KMS-11 (cell line): Measurements from ENCODE around the gene ABHD17C.

Experiments
- H2AFZ ChIP-seq: fragments of 200-600 bp; sonication (generic); 2 replicates; pipeline ENCODE4 v1.6.1; 2016; ENCODE audit warnings: antibody characterized with exemption, mixed run types, low read depth
- H3K27ac ChIP-seq: fragments of 200-600 bp; sonication (generic); 2 replicates; pipeline ENCODE4 v1.6.1; 2016; ENCODE audit warnings: mild to moderate bottlenecking, mixed run types
- H3K27me3 ChIP-seq: fragments of 200-600 bp; sonication (generic); 2 replicates; pipeline ENCODE4 v1.6.1; 2017; ENCODE audit warnings: mild to moderate bottlenecking, low read depth, mixed run types, moderate library complexity; ENCODE audit not compliant: insufficient read depth
- H3K36me3 ChIP-seq: fragments of 200-600 bp; sonication (generic); 2 replicates; pipeline ENCODE4 v1.6.1; 2017; ENCODE audit warnings: mild to moderate bottlenecking, mixed run types; ENCODE audit not compliant: insufficient read depth
- H3K4me1 ChIP-seq: fragments of 200-600 bp; sonication (generic); 2 replicates; pipeline ENCODE4 v1.6.1; 2016; ENCODE audit warnings: mild to moderate bottlenecking, low read depth, mixed run types; ENCODE audit not compliant: poor library complexity, severe bottlenecking
- H3K4me2 ChIP-seq: fragments of 200-600 bp; sonication (generic); 2 replicates; pipeline ENCODE4 v1.7.0; 2016; ENCODE audit warnings: mild to moderate bottlenecking, mixed run types
- H3K4me3 ChIP-seq: fragments of 200-600 bp; sonication (generic); IDR thresholded peaks from 2 replicates; pipeline ENCODE4 v1.6.1; 2017; ENCODE audit warnings: low read depth, low read length, mixed read lengths; ENCODE audit not compliant: insufficient read depth
- H3K79me2 ChIP-seq: fragments of 200-600 bp; sonication (generic); 2 replicates; pipeline ENCODE4 v1.6.1; 2016; ENCODE audit warnings: low read depth, mixed run types; ENCODE audit not compliant: insufficient read depth
- H3K9ac ChIP-seq: fragments of 200-600 bp; sonication (generic); 2 replicates; pipeline ENCODE4 v1.6.1; 2016; ENCODE audit warnings: mild to moderate bottlenecking, mixed run types
- H4K20me1 ChIP-seq: fragments of 200-600 bp; sonication (generic); 2 replicates; pipeline ENCODE4 v1.6.1; 2016; ENCODE audit warnings: mild to moderate bottlenecking, mixed run types; ENCODE audit not compliant: insufficient read depth
- TF ChIP-seq, protein P1 (sequence below): fragments of 200-600 bp; sonication (generic); conservative IDR thresholded peaks from 2 replicates; pipeline ENCODE4 v1.6.1; 2017; ENCODE audit warnings: low read depth, mild to moderate bottlenecking, antibody characterized with exemption, low read length, moderate library complexity, mixed read lengths

The ABHD17C gene

DNA sequence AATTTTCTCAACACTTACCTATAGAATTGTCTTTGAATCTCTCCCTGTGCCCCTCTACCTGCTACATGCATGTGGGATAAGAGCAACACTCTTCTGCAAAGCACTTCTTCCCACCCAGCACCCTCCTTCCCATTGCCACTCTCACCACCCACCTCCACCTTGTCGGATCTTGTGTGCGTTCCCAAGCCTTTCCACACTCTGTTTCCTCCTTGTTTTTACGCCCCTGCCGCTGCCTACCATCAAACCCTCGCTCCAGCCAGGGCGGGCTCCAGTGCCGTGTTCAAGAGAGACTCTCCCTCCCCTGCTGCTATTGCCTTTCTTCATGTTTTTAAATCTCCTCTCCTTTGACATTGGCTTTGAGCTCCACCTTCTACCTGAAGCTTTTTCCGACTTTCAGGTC is 40.2 kb downstream of the ABHD17C start:
- H2AFZ ChIP-seq, result no peak overlapping the region
- no peaks in the 10 kb centered on the region for H3K36me3 ChIP-seq
- H3K9ac ChIP-seq, result no peak overlapping the region
- TF ChIP-seq, protein P1, sequence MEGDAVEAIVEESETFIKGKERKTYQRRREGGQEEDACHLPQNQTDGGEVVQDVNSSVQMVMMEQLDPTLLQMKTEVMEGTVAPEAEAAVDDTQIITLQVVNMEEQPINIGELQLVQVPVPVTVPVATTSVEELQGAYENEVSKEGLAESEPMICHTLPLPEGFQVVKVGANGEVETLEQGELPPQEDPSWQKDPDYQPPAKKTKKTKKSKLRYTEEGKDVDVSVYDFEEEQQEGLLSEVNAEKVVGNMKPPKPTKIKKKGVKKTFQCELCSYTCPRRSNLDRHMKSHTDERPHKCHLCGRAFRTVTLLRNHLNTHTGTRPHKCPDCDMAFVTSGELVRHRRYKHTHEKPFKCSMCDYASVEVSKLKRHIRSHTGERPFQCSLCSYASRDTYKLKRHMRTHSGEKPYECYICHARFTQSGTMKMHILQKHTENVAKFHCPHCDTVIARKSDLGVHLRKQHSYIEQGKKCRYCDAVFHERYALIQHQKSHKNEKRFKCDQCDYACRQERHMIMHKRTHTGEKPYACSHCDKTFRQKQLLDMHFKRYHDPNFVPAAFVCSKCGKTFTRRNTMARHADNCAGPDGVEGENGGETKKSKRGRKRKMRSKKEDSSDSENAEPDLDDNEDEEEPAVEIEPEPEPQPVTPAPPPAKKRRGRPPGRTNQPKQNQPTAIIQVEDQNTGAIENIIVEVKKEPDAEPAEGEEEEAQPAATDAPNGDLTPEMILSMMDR, result no peak
- no peaks in the 10 kb centered on the region for H3K27me3 ChIP-seq
- H4K20me1 ChIP-seq, result no peaks in the 10 kb centered on the region
- no peaks in the 10 kb centered on the region for H3K4me1 ChIP-seq
- no peak overlapping the region for H3K4me2 ChIP-seq
- no peak overlapping the region for H3K27ac ChIP-seq
- 0 out of 2 replicates have a peak, but pooled peaks cover 4% of the 10 kb centered on the region for H3K79me2 ChIP-seq
- no peak overlapping the region for H3K4me3 ChIP-seq

DNA sequence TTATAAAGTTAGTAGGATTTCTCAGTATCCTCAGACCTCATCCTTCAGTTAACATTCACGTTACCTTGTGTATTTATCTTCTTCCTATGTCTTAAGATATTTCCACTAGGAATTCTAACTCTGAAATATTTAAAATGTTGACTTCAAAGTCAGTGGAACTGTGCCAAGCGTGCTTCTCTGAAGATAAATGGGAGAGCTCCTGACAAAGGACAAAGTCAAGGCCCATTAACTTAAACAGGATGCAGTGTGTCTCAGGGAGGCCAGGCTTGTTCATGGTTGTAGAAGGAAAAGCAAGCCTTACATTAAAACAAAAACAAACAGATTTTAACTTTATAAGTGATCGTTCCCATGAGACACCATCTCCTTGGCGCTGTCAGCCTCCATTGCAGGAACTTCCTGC is 41.5 kb downstream of the ABHD17C start:
- no peak overlapping the region for H3K9ac ChIP-seq
- H3K4me1 ChIP-seq, result no peaks in the 10 kb centered on the region
- H3K4me2 ChIP-seq, result no peak overlapping the region
- no peak overlapping the region for H3K27ac ChIP-seq
- TF ChIP-seq, protein P1, result no peak
- H3K36me3 ChIP-seq, result no peaks in the 10 kb centered on the region
- no peaks in the 10 kb centered on the region for H3K79me2 ChIP-seq
- no peak overlapping the region for H3K4me3 ChIP-seq
- no peaks in the 10 kb centered on the region for H3K27me3 ChIP-seq
- no peaks in the 10 kb centered on the region for H4K20me1 ChIP-seq
- H2AFZ ChIP-seq, result no peak overlapping the region

DNA sequence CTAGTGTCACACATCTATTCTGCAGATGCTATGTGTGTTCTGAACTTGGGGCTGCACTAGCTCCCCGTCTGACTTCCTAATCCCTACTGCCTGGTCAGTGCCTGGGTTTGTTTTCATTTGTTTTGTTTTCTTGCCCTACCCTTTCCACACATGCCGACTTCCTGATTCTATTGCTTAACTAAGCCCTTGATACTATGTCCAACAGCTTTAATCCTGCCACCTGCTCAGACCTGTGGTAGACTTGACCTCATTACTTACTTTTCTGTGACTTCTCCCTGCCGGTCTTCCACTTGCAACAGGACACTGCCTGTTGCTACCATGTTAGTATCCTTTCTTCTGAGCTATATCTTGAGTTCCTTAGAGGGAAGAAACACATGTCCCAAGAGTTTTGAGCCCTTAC is 44.8 kb downstream of the ABHD17C start:
- Histone ChIP-seq H3K27me3 (no peaks in the 10 kb centered on the region), H3K36me3 (no peaks in the 10 kb centered on the region), H4K20me1 (no peaks in the 10 kb centered on the region), H2AFZ (no peak overlapping the region), H3K4me3 (no peak overlapping the region), H3K79me2 (no peaks in the 10 kb centered on the region), H3K4me2 (no peak overlapping the region), H3K27ac (no peak overlapping the region), H3K9ac (no peak overlapping the region), H3K4me1 (no peaks in the 10 kb centered on the region)
- TF ChIP-seq, protein P1, result no peak

DNA sequence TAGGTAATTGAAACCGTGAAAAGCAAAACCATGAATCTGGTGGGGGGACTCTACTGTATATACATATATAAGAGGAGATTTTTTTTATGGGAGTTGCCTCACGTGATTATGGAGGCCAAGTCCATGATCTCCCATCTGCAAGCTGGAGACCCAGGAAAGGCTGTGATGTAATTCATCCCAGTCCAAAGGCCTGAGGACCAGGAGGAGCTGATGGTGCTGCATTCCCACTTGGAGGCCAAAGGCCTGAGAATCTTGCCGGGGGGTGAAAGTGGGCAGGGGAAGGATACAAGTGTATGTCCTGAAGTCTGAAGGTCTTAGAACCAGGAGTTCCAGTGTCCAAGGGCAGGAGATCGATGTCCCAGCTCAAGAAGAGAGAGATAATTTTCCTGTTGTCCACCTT is 47.0 kb downstream of the ABHD17C start:
- Histone ChIP-seq H2AFZ (no peak overlapping the region), H3K4me1 (no peaks in the 10 kb centered on the region), H3K36me3 (0 out of 2 replicates have a peak, but pooled peaks cover 3% of the 10 kb centered on the region), H3K9ac (no peak overlapping the region), H3K27me3 (no peaks in the 10 kb centered on the region), H3K27ac (no peak overlapping the region), H3K79me2 (no peaks in the 10 kb centered on the region), H3K4me2 (no peak overlapping the region), H4K20me1 (no peaks in the 10 kb centered on the region), H3K4me3 (no peak overlapping the region)
- TF ChIP-seq, protein P1, result no peak
